Measurements from ENCODE around the gene SNX4. TPM values are rescaled to one million over a fixed set of nuclear protein-coding genes. Genes with fewer than 3 reads are reported as not detected.

The SNX4 gene
- polyA plus RNA-seq, 1 donor from 2014 or later = 180 TPM

DNA sequence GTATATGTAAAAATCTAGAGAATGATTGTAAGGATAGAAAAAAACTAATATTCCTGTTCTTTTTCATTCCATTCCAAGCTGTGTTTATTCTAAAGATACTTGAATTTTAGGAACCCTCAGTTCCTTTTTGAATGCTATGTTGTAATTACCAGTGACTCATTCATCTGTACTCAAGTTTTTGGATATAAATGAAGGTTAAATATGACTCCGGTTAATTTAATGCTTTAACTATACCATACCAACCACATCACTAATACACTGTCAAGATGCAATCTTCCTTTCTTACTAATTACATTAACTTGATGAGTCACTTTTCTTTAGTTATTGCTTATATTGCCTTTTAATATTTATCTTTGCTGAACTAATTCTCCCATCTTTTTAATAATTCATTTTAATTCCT is 76.1 kb downstream of the SNX4 start:
- no peak overlapping the region for H3K27ac ChIP-seq (ENCODE audit: low read length)
- H3K4me3 ChIP-seq (ENCODE audit: low read length) = no peak overlapping the region
- no peaks in the 10 kb centered on the region for H3F3A ChIP-seq (ENCODE audit: insufficient read depth, low read length, poor library complexity, severe bottlenecking)
- H4K20me1 ChIP-seq (ENCODE audit: insufficient read depth) = no peaks in the 10 kb centered on the region
- H3K27me3 ChIP-seq (ENCODE audit: insufficient read depth, low read depth, low read length) = no peaks in the 10 kb centered on the region
- H3K79me2 ChIP-seq (replicated peaks; ENCODE audit: insufficient read depth, low read length) = no peaks in the 10 kb centered on the region
- no peaks in the 10 kb centered on the region for H3K36me3 ChIP-seq (ENCODE audit: insufficient read depth, low read length)
- no peak for TF ChIP-seq TAF1 (IDR thresholded peaks at IDR 0.05; ENCODE audit: low read depth)
- TF ChIP-seq EZH2 (IDR thresholded peaks at IDR 0.05; ENCODE audit: borderline replicate concordance, insufficient read depth, low read length, poor library complexity, severe bottlenecking) = no peak
- no peak for TF ChIP-seq POLR2AphosphoS5 (IDR thresholded peaks at IDR 0.05)
- no peak for TF ChIP-seq SMC3 (conservative IDR thresholded peaks at IDR 0.05; ENCODE audit: poor library complexity)
- TF ChIP-seq MXI1 (conservative IDR thresholded peaks at IDR 0.05; ENCODE audit: poor library complexity, severe bottlenecking) = no peak
- TF ChIP-seq RAD21 (conservative IDR thresholded peaks at IDR 0.05) = no peak
- TF ChIP-seq, protein P1, sequence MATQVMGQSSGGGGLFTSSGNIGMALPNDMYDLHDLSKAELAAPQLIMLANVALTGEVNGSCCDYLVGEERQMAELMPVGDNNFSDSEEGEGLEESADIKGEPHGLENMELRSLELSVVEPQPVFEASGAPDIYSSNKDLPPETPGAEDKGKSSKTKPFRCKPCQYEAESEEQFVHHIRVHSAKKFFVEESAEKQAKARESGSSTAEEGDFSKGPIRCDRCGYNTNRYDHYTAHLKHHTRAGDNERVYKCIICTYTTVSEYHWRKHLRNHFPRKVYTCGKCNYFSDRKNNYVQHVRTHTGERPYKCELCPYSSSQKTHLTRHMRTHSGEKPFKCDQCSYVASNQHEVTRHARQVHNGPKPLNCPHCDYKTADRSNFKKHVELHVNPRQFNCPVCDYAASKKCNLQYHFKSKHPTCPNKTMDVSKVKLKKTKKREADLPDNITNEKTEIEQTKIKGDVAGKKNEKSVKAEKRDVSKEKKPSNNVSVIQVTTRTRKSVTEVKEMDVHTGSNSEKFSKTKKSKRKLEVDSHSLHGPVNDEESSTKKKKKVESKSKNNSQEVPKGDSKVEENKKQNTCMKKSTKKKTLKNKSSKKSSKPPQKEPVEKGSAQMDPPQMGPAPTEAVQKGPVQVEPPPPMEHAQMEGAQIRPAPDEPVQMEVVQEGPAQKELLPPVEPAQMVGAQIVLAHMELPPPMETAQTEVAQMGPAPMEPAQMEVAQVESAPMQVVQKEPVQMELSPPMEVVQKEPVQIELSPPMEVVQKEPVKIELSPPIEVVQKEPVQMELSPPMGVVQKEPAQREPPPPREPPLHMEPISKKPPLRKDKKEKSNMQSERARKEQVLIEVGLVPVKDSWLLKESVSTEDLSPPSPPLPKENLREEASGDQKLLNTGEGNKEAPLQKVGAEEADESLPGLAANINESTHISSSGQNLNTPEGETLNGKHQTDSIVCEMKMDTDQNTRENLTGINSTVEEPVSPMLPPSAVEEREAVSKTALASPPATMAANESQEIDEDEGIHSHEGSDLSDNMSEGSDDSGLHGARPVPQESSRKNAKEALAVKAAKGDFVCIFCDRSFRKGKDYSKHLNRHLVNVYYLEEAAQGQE (IDR thresholded peaks at IDR 0.05; ENCODE audit: borderline replicate concordance) = no peak
- no peak for TF ChIP-seq EP300 (conservative IDR thresholded peaks at IDR 0.05; ENCODE audit: poor library complexity, severe bottlenecking)
- TF ChIP-seq, protein P2, sequence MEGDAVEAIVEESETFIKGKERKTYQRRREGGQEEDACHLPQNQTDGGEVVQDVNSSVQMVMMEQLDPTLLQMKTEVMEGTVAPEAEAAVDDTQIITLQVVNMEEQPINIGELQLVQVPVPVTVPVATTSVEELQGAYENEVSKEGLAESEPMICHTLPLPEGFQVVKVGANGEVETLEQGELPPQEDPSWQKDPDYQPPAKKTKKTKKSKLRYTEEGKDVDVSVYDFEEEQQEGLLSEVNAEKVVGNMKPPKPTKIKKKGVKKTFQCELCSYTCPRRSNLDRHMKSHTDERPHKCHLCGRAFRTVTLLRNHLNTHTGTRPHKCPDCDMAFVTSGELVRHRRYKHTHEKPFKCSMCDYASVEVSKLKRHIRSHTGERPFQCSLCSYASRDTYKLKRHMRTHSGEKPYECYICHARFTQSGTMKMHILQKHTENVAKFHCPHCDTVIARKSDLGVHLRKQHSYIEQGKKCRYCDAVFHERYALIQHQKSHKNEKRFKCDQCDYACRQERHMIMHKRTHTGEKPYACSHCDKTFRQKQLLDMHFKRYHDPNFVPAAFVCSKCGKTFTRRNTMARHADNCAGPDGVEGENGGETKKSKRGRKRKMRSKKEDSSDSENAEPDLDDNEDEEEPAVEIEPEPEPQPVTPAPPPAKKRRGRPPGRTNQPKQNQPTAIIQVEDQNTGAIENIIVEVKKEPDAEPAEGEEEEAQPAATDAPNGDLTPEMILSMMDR (IDR thresholded peaks at IDR 0.05; ENCODE audit: poor library complexity, severe bottlenecking) = no peak
- H2AFZ ChIP-seq (ENCODE audit: low read depth, low read length) = no peak overlapping the region
- H3K9ac ChIP-seq (ENCODE audit: low read length) = no peak overlapping the region
- H3K9me2 ChIP-seq (ENCODE audit: insufficient read depth, low read length) = no peaks in the 10 kb centered on the region
- H3K9me3 ChIP-seq (ENCODE audit: low read length) = peaks cover 4% of the 10 kb centered on the region
- no peak overlapping the region for H3K4me2 ChIP-seq (ENCODE audit: low read length)

- H3K4me2 ChIP-seq (ENCODE audit: low read length) = no peak overlapping the region
- H3K36me3 ChIP-seq (ENCODE audit: insufficient read depth, low read length) = no peaks in the 10 kb centered on the region
- no peaks in the 10 kb centered on the region for H3F3A ChIP-seq (ENCODE audit: insufficient read depth, low read length, poor library complexity, severe bottlenecking)
- H3K9me3 ChIP-seq (ENCODE audit: low read length) = peaks cover 4% of the 10 kb centered on the region
- TF ChIP-seq SMC3 (conservative IDR thresholded peaks at IDR 0.05; ENCODE audit: poor library complexity) (no peak), RAD21 (conservative IDR thresholded peaks at IDR 0.05) (no peak), TAF1 (IDR thresholded peaks at IDR 0.05; ENCODE audit: low read depth) (no peak)
- TF ChIP-seq, protein P2 (IDR thresholded peaks at IDR 0.05; ENCODE audit: poor library complexity, severe bottlenecking) = no peak
- H4K20me1 ChIP-seq (ENCODE audit: insufficient read depth) = no peaks in the 10 kb centered on the region
- H3K9ac ChIP-seq (ENCODE audit: low read length) = no peak overlapping the region
- no peak overlapping the region for H2AFZ ChIP-seq (ENCODE audit: low read depth, low read length)
- no peaks in the 10 kb centered on the region for H3K27me3 ChIP-seq (ENCODE audit: insufficient read depth, low read depth, low read length)
- no peaks in the 10 kb centered on the region for H3K79me2 ChIP-seq (replicated peaks; ENCODE audit: insufficient read depth, low read length)
- H3K9me2 ChIP-seq (ENCODE audit: insufficient read depth, low read length) = no peaks in the 10 kb centered on the region
- no peak overlapping the region for H3K4me3 ChIP-seq (ENCODE audit: low read length)
- H3K27ac ChIP-seq (ENCODE audit: low read length) = no peak overlapping the region
Observed at GRCh38 chr3:125442506-125442905, 77.5 kb downstream of the SNX4 start.
